GM18526 (cell line): Measurements from ENCODE around the gene PPAN.

Experiments used
- POLR2A ChIP-seq: IDR thresholded peaks from 3 replicates; pipeline ENCODE4 v1.6.1; 2011; ENCODE audit not compliant: insufficient read length; ENCODE audit errors: extremely low read depth

PPAN gene

GRCh38 chr19:10104665-10105508 is 1.3 kb upstream of the PPAN start:
- TF ChIP-seq POLR2A: peak; percentile 43

GRCh38 chr19:10105509-10106099 is 558 bp upstream of the PPAN start:
- no peak for TF ChIP-seq POLR2A

GRCh38 chr19:10107254-10107653 is 1.1 kb downstream of the PPAN start:
- no peak for TF ChIP-seq POLR2A

GRCh38 chr19:10107817-10108367 is 1.7 kb downstream of the PPAN start:
- no peak for TF ChIP-seq POLR2A

- TF ChIP-seq POLR2A: no peak
These were observed 3.4 kb downstream of the PPAN start for GRCh38 chr19:10109528-10109927.

- TF ChIP-seq POLR2A: peak; percentile 19
These were observed 4.2 kb downstream of the PPAN start for GRCh38 chr19:10110076-10110971.

GRCh38 chr19:10110972-10111317 is 4.8 kb downstream of the PPAN start:
- TF ChIP-seq POLR2A: no peak

- peak; percentile 42 for TF ChIP-seq POLR2A
These were observed 5.2 kb downstream of the PPAN start, which contains the start of gene P2RY11 for GRCh38 chr19:10111405-10111811. P2RY11 (plus strand) TSS chr19:10111693; CDS start chr19:10111722, 29 bp downstream.

- TF ChIP-seq POLR2A: peak; percentile 16
These were observed 6.0 kb downstream of the PPAN start for GRCh38 chr19:10112037-10112761.

- peak; percentile 27 for TF ChIP-seq POLR2A
These were observed 6.9 kb downstream of the PPAN start for GRCh38 chr19:10112895-10113591.

GRCh38 chr19:10113592-10113963 is 7.4 kb downstream of the PPAN start:
- peak; percentile 18 for TF ChIP-seq POLR2A

- peak; percentile 5 for TF ChIP-seq POLR2A
These were observed 7.9 kb downstream of the PPAN start for GRCh38 chr19:10113964-10114650.

- no peak for TF ChIP-seq POLR2A
These were observed 8.7 kb downstream of the PPAN start for GRCh38 chr19:10114651-10115391.

GRCh38 chr19:10115392-10116084 is 9.4 kb downstream of the PPAN start:
- TF ChIP-seq POLR2A: peak; percentile 9
